Panc1 (cell line): Measurements from ENCODE around the gene TFG.

Experiments used
- POLR2AphosphoS5 ChIP-seq: IDR thresholded peaks from 2 replicates; pipeline ENCODE4 v1.6.1; 2012; ENCODE audit warnings: mild to moderate bottlenecking, low read depth, low read length, moderate library complexity
- SIN3A ChIP-seq: IDR thresholded peaks from 2 replicates; pipeline ENCODE4 v1.6.1; 2012; ENCODE audit warnings: low read depth, mild to moderate bottlenecking, low read length, moderate library complexity, borderline replicate concordance; ENCODE audit not compliant: insufficient read depth
- TCF7L2 ChIP-seq: IDR thresholded peaks from 2 replicates; pipeline ENCODE4 v1.6.1; 2011; ENCODE audit warnings: mild to moderate bottlenecking, low read depth, low read length, inconsistent platforms
- TF ChIP-seq, protein P1 (sequence below): fragments of 450-650 bp; IDR thresholded peaks from 2 replicates; pipeline ENCODE4 v1.5.1; 2017; ENCODE audit warnings: mild to moderate bottlenecking

DNA sequence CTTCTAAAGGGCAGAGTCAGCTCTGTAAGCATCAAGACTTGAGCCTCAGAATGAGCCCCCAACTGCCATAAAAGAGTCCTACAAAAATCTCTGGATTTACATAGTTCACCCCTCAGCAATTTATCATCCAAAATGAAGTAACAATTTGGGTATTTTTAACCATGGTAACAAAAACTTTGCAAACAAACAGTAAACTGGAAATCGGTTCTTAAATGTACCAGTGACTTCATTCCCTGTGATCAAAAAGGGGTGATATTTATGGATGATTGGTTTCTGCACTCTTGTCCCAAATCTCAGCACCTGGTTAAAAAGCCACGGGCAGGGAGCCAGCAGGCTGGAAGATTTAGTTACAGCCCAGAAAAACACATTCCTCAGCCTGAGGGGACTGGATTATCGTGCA is 73.6 kb downstream of the TFG start:
- TF ChIP-seq, protein P1, sequence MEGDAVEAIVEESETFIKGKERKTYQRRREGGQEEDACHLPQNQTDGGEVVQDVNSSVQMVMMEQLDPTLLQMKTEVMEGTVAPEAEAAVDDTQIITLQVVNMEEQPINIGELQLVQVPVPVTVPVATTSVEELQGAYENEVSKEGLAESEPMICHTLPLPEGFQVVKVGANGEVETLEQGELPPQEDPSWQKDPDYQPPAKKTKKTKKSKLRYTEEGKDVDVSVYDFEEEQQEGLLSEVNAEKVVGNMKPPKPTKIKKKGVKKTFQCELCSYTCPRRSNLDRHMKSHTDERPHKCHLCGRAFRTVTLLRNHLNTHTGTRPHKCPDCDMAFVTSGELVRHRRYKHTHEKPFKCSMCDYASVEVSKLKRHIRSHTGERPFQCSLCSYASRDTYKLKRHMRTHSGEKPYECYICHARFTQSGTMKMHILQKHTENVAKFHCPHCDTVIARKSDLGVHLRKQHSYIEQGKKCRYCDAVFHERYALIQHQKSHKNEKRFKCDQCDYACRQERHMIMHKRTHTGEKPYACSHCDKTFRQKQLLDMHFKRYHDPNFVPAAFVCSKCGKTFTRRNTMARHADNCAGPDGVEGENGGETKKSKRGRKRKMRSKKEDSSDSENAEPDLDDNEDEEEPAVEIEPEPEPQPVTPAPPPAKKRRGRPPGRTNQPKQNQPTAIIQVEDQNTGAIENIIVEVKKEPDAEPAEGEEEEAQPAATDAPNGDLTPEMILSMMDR = no peak
- no peak for TF ChIP-seq TCF7L2
- no peak for TF ChIP-seq SIN3A
- no peak for TF ChIP-seq POLR2AphosphoS5
